T-helper 17 cell (primary cell): Measurements from ENCODE around the gene USP11. TPM values are rescaled to one million over a fixed set of nuclear protein-coding genes. Genes with fewer than 3 reads are reported as not detected.
"Not testable (repeated sequence)": the region's sequence is repeated elsewhere in the genome, so short reads cannot be mapped to it uniquely, and the experiment has no call there.

Experiments
- ATAC-seq: fragments of 150-1000 bp; cut with Tn5 transposase; 2 replicates; pipeline ENCODE4 v1.10.0; 2021; ENCODE audit warnings: mild to moderate bottlenecking, moderate library complexity
- DNase-seq, 3 donors: peaks; one replicate each; pipeline versions ENCODE4 v3.0.0 to v3.0.0-alpha.2; 2020 to 2021
- H3K9me3 ChIP-seq: one replicate; pipeline ENCODE4 v1.7.0; 2013; ENCODE audit warnings: low read length, mild to moderate bottlenecking; ENCODE audit not compliant: control insufficient read depth, poor library complexity, severe bottlenecking
- H3K27ac Mint-ChIP-seq: one replicate; pipeline ENCODE4 v1.8.0; 2022; ENCODE audit warnings: mild to moderate bottlenecking, moderate library complexity, mixed read lengths
- H3K27me3 Mint-ChIP-seq: one replicate; pipeline ENCODE4 v1.8.0; 2022; ENCODE audit warnings: mixed read lengths
- H3K36me3 Mint-ChIP-seq: one replicate; pipeline ENCODE4 v1.8.0; 2022; ENCODE audit warnings: low read depth, mixed read lengths
- H3K4me1 Mint-ChIP-seq: one replicate; pipeline ENCODE4 v1.8.0; 2022; ENCODE audit warnings: mild to moderate bottlenecking, mixed read lengths
- H3K4me3 Mint-ChIP-seq: one replicate; pipeline ENCODE4 v1.8.0; 2022; ENCODE audit warnings: mild to moderate bottlenecking, moderate library complexity, mixed read lengths
- total RNA-seq, 4 donors: library from RNA in 2 of 4; stranded (reverse) in 2 of 4; gene quantifications; one replicate each; pipeline ENCODE4 v1.2.3 and lab custom pipeline; 2022 to 2026

USP11 gene
- total RNA-seq, 2 donors from 2014 or later = 42.0 to 42.9 TPM

DNA sequence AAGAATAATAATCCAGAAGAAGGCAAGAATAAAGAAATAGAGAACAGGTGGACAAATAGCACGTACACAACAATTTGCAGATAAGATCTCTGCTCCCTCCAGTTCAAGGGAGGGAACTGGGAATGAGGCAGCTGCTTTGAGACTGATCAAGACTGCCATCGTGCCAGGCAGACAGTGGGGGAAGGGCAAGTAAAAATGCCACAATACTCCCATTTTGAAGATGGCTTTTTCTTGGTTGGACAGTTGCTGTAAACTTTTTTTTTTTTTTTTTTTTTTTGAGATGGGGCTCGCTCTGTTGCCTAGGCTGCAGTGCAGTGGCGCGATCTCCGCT is 17.2 kb downstream of the USP11 start:
- Mint-ChIP-seq H3K27ac (peak overlapping the region; percentile 22), H3K36me3 (peaks cover 3% of the 10 kb centered on the region), H3K27me3 (no peaks in the 10 kb centered on the region), H3K4me3 (no peak overlapping the region), H3K4me1 (peaks cover 4% of the 10 kb centered on the region)
- ATAC-seq = no peak
- no peaks in the 10 kb centered on the region for H3K9me3 ChIP-seq
- DNase-seq = no peak

DNA sequence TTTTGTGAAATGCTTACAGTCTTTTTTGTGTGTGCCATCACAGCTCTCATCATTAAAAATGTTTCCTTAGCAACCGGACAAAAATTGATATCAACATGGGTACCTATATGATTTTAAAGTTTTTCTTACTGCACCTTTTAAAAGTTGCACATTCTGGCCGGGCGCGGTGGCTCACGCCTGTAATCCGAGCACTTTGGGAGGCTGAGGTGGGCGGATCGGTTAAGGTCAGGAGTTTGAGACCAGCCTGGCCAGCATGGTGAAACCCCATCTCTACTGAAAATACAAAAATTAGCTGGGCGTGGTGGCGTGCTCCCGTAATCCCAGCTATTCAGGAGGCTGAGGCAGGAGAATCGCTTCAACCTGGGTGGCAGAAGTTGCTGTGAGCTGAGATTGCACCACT is 24.8 kb downstream of the USP11 start:
- DNase-seq, ATAC-seq, H3K27me3 Mint-ChIP-seq, H3K4me3 Mint-ChIP-seq, H3K4me1 Mint-ChIP-seq, H3K36me3 Mint-ChIP-seq, H3K9me3 ChIP-seq, H3K27ac Mint-ChIP-seq: not testable (repeated sequence)

GRCh38 chrX:47264483-47265173 is 31.8 kb downstream of the USP11 start:
- Mint-ChIP-seq H3K4me1 (no peaks in the 10 kb centered on the region), H3K4me3 (no peak overlapping the region), H3K36me3 (no peaks in the 10 kb centered on the region), H3K27ac (no peak overlapping the region), H3K27me3 (no peaks in the 10 kb centered on the region)
- no peak for ATAC-seq
- no peak for DNase-seq
- no peaks in the 10 kb centered on the region for H3K9me3 ChIP-seq

- Mint-ChIP-seq H3K27me3 (no peaks in the 10 kb centered on the region), H3K4me3 (no peak overlapping the region), H3K4me1 (no peaks in the 10 kb centered on the region), H3K27ac (no peak overlapping the region), H3K36me3 (no peaks in the 10 kb centered on the region)
- H3K9me3 ChIP-seq = no peaks in the 10 kb centered on the region
- ATAC-seq (no peak), DNase-seq (no peak)
Measured at GRCh38 chrX:47266643-47267042, 33.8 kb downstream of the USP11 start.

GRCh38 chrX:47272013-47272408 is 39.2 kb downstream of the USP11 start:
- Mint-ChIP-seq H3K27me3 (no peaks in the 10 kb centered on the region), H3K4me1 (no peaks in the 10 kb centered on the region), H3K27ac (no peak overlapping the region), H3K36me3 (no peaks in the 10 kb centered on the region), H3K4me3 (no peak overlapping the region)
- H3K9me3 ChIP-seq = no peaks in the 10 kb centered on the region
- no peak for ATAC-seq
- DNase-seq = no peak

GRCh38 chrX:47273011-47273730 is 40.4 kb downstream of the USP11 start:
- H3K4me3 Mint-ChIP-seq = no peak overlapping the region
- H3K27ac Mint-ChIP-seq = peak overlapping the region; percentile 6
- DNase-seq (no peak), ATAC-seq (no peak)
- no peaks in the 10 kb centered on the region for H3K36me3 Mint-ChIP-seq
- no peaks in the 10 kb centered on the region for H3K9me3 ChIP-seq
- H3K4me1 Mint-ChIP-seq = no peaks in the 10 kb centered on the region
- H3K27me3 Mint-ChIP-seq = no peaks in the 10 kb centered on the region

GRCh38 chrX:47278691-47279090 is 45.9 kb downstream of the USP11 start:
- H3K27me3 Mint-ChIP-seq = no peaks in the 10 kb centered on the region
- no peak for ATAC-seq
- H3K36me3 Mint-ChIP-seq = no peaks in the 10 kb centered on the region
- H3K4me1 Mint-ChIP-seq = no peaks in the 10 kb centered on the region
- no peak overlapping the region for H3K27ac Mint-ChIP-seq
- no peak for DNase-seq
- no peak overlapping the region for H3K4me3 Mint-ChIP-seq
- H3K9me3 ChIP-seq = no peaks in the 10 kb centered on the region

- DNase-seq = no peak
- Mint-ChIP-seq H3K36me3 (no peaks in the 10 kb centered on the region), H3K4me3 (no peak overlapping the region), H3K27me3 (no peaks in the 10 kb centered on the region), H3K4me1 (no peaks in the 10 kb centered on the region), H3K27ac (peak overlapping the region; percentile 4)
- no peaks in the 10 kb centered on the region for H3K9me3 ChIP-seq
- ATAC-seq = no peak
Measured at GRCh38 chrX:47283015-47283771, 50.4 kb downstream of the USP11 start.

DNA sequence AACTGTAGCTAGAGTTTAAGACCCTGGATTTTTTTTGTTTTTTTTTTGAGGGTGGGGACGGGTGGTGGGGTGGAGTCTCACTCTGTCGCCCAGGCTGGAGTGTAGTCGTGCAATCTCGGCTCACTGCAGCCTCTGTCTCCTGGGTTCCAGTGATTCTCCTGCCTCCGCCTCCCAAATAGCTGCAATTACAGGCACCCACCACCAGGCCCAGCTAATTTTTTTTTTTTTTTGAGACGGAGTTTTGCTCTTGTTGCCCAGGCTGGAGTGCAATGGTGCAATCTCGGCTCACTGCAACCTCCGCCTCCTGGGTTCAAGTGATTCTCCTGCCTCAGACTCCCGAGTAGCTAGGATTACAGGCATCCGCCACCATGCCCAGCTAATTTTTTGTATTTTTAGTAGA is 51.8 kb downstream of the USP11 start:
- ATAC-seq, H3K4me3 Mint-ChIP-seq, H3K27ac Mint-ChIP-seq, DNase-seq, H3K27me3 Mint-ChIP-seq, H3K9me3 ChIP-seq, H3K36me3 Mint-ChIP-seq, H3K4me1 Mint-ChIP-seq: not testable (repeated sequence)

DNA sequence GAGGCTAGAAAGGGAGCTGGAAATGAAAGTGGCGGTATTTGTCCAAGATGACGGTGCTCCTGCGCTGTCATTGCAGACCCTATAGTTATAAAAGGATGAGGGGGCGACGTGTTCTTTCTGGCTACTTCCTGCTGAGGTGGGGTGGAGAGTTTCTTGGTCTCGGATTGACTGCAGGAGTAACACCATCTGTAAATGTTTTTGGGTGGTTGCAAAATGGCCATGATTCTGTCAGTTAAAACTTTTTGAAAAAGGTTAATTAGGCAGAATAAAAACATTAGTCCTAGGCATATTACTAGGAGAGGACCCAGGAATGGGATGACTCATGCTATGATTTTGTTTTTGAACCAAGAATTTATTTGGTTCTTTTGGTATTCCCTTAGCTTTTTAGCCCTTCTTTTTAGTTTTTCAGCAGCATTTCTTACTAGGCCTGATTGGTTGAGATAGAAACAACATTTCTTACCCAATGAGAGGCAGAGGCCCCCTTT is 53.1 kb downstream of the USP11 start:
- no peak overlapping the region for H3K4me3 Mint-ChIP-seq
- ATAC-seq (no peak), DNase-seq (no peak)
- H3K9me3 ChIP-seq = no peaks in the 10 kb centered on the region
- H3K27me3 Mint-ChIP-seq = no peaks in the 10 kb centered on the region
- H3K27ac Mint-ChIP-seq = no peak overlapping the region
- H3K36me3 Mint-ChIP-seq = no peaks in the 10 kb centered on the region
- H3K4me1 Mint-ChIP-seq = no peaks in the 10 kb centered on the region

DNA sequence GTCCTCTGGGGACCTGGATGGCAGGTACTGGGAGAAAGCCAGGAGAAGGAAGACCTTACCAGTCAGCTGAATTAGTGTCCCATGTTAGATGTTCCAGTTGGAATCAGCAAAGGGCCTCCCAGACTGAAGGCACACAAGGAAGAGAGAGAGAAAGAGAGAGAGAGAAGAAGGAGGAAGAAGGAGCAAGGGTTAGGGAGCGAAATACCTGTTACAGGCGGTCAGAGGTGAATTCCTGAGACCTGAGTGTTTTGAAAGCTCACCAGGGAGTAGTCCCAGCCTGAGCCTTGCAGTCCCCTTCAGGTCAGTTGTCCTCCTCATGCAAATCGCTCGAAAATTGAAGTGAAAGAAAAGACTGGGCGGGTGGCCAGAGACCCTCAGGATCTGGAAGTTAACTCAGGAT is 60.3 kb downstream of the USP11 start:
- DNase-seq (no peak), ATAC-seq (no peak)
- no peak overlapping the region for H3K27ac Mint-ChIP-seq
- peaks cover 14% of the 10 kb centered on the region for H3K27me3 Mint-ChIP-seq
- H3K4me3 Mint-ChIP-seq = no peak overlapping the region
- H3K9me3 ChIP-seq = no peaks in the 10 kb centered on the region
- no peaks in the 10 kb centered on the region for H3K4me1 Mint-ChIP-seq
- H3K36me3 Mint-ChIP-seq = no peaks in the 10 kb centered on the region

DNA sequence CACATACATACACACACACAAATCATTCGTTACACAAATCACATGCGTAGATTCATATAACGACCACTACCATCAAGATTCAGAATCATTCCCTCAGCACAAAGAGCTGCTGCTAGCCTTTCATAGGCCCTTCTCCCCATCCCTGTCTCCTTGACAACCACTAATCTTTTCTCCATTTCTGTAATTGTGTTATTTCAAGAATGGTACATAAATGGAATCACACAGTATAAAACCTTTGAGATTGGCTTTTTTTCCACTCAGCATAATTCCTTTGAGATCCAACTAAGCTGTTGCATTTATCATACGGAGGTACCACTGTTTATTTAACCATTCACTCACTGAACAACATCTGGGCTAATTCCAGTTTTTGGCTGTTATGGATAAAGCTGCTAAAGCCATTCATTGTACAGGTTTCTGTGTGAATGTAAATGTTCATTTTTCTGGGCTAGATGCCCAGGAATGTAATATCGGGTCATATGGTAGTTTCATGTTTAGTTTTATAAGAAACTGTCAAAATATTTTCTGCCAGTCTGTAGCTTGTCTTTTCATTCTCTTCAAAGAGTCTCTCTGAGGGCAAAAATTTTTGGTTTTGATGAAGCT is 64.1 kb downstream of the USP11 start:
- DNase-seq (no peak), ATAC-seq (no peak)
- peaks cover 13% of the 10 kb centered on the region for H3K27me3 Mint-ChIP-seq
- H3K27ac Mint-ChIP-seq = no peak overlapping the region
- H3K4me1 Mint-ChIP-seq = no peaks in the 10 kb centered on the region
- no peaks in the 10 kb centered on the region for H3K36me3 Mint-ChIP-seq
- no peaks in the 10 kb centered on the region for H3K9me3 ChIP-seq
- no peak overlapping the region for H3K4me3 Mint-ChIP-seq

DNA sequence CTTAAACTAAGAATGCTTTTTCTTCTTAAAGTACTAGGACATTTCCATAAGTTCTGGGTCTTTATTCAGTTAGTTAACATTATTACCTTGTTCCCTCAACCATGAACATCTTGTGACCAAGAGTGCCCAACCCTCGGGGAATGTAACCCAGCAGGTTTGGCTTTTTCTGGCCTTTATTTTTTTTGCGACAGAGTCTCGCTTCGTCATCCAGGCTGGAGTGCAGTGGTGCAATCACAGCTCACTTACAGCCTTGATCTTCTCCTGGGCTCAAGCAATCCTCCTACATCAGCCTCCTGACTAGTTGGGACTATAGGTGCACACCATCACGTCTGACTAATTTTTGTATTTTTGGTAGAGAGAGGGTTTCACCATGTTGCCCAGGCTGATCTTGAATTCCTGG is 65.1 kb downstream of the USP11 start:
- Mint-ChIP-seq H3K27ac (no peak overlapping the region), H3K27me3 (peaks cover 3% of the 10 kb centered on the region), H3K4me1 (no peaks in the 10 kb centered on the region), H3K4me3 (no peak overlapping the region), H3K36me3 (no peaks in the 10 kb centered on the region)
- DNase-seq (no peak), ATAC-seq (no peak)
- no peaks in the 10 kb centered on the region for H3K9me3 ChIP-seq
